COR-L47 (cell line): Measurements from ENCODE around the gene NUP214.
"Not testable (repeated sequence)": the region's sequence is repeated elsewhere in the genome, so short reads cannot be mapped to it uniquely, and the experiment has no call there.

Source experiments
- DNase-seq: peaks from one replicate; lab custom pipeline; 2025; lab: John Stamatoyannopoulos, UW

NUP214 gene

DNA sequence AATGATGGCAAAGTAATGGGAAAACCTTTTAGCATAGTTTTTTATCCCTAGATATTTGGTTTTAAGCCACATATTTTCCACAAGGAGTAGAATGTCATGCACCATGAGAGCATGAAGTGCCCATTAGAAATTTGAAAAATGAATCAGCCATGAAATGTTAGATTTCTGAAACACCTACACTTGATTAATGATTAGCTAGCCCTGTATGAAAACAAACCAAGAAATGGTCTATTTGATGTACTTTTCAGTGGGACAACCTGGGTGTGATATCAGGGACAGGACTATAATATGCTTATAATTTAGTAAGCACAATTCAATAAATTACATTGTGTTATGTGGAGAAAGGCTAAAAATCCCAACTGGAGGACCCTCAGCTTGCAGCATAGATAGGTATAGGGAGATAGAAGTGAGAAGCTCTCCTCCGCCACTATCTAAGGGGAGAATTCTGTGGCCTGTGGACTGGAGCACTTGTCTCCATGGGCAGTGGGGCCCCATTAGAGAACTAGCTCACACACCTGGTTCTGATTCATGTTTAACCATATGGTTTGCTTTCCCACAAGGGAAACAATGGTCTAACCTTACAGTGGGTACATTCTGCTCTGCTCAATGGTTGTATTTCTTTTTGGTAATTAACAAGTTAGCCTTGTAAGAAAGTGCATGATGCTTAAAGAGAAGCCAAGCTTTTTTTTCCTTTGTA is 35.2 kb downstream of the NUP214 start:
- DNase-seq, result no peak

DNA sequence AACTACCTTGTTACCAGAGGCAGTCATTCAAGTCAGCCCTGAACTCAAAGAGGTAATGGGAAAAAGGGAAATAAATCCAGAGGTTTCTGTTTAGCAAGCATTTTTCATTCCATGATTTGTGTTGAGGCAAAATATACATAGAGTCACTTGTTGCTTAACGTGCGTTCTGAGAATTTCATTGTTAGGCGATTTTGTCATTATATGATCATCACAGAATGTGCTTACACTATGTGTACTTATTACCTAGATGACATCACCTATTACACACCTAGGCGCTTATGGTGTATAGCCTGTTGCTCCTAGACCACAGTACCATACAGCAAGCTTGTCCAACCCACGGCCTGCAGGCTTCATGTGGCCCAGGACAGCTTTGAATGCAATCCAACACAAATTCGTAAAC is 36.2 kb downstream of the NUP214 start:
- no peak for DNase-seq

DNA sequence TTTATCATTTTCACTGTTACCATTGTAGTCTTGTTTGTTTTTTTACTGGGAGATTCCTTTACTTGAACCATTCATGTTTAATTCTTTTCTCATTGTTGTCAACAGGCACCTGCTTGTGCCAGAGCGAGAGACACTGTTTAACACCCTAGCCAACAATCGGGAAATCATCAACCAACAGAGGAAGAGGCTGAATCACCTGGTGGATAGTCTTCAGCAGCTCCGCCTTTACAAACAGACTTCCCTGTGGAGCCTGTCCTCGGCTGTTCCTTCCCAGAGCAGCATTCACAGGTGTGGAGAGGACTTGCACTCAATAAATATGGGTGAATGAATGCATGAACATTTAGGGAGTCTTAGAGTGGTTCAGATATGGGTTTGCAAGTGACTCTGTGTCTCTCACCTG is 37.5 kb downstream of the NUP214 start:
- DNase-seq, result no peak

DNA sequence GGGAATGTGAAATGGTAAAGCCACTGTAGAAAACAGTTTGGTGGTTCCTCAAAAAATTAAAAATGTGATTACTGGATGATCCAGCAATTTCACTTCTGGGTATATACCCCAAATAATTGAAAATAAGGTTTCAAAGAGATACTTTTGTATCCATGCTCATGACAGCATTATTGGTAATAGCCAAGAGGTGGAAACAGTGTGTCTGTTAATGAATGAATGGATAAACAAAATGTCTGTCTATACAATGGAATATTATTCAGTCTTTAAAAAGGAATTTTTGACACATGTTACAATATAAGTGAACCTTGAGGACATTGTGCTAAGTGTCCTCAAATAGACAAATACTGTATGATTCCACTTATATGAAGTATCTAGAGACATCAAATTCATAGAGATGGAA is 40.1 kb downstream of the NUP214 start:
- no peak for DNase-seq

DNA sequence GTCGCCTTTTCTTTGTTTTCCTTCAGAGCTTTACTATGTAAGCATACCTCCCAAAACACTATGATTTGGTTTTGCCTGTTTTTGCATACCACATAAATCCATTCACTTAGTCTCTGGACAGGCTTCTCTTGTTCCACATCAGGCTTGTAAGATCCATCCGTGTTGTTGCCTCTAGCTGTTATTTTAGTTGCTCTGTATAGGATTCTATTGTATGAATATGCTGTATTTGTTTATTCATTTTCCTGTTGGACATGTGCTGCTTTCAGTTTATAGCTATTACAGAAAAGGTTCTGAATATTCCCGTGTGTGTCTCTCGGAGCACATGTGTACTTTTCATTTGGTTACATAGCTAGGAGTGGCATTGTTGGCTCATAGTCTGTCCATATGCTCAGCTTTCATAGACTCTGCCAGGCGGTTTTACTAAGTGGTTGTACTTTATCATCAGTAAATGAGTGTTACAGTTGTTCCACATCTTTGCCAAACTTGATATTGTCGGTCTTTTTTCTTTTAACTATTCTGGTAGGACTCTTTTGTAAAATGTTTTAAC is 41.8 kb downstream of the NUP214 start:
- no peak for DNase-seq

DNA sequence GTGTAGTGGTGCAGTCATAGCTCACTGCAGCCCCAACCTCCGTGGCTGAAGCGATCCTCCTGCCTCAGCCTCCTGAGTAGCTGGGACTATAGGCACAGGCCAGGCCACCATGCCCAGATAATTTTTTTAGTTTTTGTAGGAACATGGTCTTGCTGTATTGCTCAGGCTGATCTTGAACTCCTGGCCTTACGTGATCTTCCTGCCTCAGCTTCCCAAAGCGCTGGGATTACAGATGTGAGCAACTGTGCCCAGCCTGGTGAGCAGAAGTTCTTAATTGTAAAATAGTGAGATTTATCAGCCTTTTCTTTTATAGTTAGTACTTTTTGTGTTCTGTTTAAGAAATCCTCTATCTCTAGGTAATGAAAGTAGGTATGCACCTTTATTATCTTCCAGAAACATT is 42.5 kb downstream of the NUP214 start:
- DNase-seq, result no peak

DNA sequence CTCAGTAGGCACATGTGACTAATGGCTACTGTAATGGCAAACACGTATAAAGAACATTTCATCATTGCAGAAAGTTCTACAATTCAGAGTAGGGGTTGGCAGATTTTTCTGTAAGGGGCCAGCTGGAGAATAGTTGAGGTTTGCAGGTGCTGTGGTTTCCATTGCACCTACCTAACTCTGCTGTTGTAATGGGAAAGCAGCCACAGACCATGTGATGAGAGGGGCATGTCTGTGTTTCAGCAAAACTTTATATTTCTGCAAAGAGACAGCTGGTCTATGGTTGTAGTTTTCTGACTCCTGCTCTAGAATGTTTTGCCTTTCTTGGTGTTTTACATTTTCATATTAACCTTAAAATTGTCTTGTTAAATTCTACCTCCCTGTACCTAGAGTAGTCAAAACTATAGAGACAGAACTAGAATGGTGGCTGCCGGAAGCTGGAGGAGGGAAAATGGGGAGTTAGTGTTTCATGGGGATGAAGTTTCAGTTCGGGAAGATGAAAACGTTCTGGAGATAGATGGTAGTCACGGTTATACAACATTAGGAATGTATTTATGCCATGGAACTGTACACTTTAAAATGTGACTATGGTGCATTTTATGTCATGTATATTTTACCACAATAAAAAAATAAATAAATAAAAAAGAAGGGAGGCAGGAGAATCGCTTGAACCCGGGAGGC is 44.3 kb downstream of the NUP214 start:
- DNase-seq, result no peak

DNA sequence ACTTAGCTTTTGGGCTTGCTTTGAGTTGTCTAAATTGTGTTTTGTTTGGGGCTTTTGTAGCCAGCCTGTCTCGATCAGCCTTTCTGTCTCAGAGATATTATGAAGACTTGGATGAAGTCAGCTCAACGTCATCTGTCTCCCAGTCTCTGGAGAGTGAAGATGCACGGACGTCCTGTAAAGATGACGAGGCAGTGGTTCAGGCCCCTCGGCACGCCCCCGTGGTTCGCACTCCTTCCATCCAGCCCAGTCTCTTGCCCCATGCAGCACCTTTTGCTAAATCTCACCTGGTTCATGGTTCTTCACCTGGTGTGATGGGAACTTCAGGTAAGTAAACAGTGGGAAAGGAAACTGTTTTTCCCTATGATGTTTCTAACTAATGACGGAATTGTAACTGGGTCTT is 48.6 kb downstream of the NUP214 start:
- DNase-seq, result no peak

DNA sequence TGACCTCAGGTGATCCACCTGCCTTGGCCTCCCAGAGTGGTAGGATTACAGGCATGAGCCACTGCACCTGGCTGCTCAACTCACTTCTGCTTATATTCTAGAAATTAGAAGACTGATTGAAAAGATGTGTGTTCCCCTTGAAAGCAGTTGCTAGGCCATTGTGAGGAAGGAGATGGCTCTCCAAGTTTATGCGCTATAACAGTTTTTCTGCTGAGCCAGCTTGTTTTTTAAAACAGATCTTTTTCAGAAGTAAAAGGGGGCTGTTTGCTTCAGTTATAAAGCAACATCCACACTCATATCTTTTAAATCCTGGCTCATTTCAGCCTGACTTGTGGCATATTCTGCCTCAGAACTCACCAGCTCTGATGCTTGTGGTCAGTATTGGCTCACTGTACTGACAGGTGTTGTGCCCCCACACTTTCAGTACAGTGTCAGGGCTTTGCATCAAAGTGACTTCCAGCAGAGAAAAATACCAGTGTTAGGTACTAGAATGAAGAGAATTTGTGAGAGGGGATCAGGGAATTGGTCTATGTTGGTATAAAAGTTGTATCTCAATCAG is 49.4 kb downstream of the NUP214 start:
- DNase-seq, result no peak

DNA sequence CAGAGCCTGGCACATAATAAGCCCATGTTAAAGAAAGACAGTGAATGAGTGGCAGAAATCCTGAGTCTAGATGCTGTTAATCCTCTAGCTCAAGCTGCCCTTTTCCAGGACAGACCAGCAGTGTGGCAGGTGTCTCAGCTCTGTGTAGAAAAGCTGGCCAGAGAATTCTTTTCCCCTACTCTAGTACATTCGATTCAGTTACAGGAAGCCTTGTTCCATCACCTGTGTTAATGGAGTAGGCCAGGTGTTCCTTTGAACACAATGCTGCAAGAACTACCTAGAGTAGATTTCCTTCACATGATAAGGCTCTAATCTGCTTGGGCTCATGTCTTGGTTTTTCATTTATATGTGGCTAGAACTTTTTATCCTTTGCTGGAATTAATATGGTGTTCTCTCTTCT is 52.5 kb downstream of the NUP214 start:
- DNase-seq, result no peak

DNA sequence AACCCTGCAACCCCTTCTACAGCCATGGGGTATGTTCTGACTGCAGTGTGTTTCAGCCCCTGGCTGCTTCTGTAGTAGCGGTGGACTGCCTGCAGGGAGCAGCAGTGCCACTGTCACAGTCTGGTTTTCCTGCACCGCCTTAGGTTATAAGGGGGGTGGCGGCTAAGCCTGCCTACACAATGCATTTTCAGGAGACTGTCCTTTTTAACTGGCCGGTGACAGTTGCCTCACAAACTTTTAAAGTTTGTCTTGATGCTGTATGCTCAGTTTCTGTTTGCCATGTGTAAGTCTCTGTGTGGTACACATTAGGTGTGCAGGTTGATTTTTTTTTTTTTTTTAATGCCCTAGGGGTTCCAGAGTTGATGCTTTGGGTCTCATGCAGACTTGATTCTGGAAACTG is 53.0 kb downstream of the NUP214 start:
- DNase-seq, result peak; percentile 46

DNA sequence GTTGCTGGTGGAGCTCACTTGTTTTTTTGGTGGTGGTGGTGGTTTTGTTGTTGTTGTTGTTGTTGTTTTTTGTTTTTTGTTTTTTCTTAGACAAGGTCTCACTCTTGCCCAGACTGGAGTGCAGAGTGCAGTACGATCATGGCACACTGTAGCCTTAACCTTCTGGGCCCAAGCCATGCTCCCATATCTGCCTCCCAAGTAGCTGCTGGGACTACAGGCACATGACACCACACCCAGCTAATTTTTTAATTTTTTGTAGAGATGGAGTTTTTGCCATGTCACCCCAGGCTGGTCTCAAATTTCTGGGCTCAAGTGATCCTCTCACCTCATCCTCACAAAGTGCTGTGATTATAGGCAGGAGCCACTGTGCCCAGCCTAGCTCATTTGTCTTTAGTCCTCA is 53.5 kb downstream of the NUP214 start:
- no peak for DNase-seq

DNA sequence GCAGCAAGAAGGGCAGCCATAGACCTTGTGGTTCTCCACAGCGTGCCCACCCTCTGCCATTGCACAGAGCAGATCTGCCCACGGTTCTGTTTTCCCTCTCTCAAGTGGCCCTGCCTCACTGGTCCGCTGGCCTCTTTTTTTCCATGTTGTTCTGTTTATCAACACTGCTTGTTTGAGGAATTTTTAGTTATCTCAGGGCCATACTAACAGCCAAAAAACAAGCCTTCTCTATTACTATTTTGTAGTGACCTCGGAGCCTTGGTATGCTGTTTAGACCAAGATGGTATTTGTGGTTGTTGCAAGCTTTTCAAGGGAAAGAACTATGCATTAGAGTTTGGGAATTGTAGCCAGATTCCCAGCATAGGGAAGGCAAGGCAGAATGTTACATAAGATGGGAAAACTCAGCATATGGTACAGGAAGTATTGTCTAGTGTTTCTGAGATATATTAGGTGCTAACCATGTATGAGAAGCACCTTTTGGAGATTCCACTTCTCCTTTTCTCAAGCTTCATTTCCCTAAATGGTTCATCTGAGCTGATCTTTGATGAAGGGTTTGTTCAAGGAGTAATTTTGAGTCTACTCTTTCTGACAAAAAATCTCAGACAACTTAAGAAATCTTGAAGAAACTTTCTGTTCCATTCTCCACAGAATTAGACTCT is 54.3 kb downstream of the NUP214 start:
- DNase-seq, result no peak

DNA sequence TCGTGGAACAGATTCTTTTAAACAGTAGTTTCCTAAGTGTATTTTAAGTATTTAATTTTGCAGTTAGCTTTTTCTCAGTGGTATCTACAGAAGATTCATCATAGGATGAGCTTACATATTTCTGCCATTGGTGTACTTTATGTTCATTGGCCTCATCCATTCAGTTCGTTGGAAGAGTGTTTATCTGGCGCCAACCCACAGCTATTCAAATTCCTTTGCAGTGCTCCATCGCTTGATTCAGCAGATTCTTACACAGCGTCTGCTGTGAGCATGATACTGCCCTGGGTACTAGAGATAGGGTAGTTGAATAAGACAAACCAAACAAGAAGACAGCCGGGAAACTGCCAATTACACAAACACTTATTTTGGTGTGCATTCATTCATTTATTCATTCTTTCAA is 55.1 kb downstream of the NUP214 start:
- no peak for DNase-seq

DNA sequence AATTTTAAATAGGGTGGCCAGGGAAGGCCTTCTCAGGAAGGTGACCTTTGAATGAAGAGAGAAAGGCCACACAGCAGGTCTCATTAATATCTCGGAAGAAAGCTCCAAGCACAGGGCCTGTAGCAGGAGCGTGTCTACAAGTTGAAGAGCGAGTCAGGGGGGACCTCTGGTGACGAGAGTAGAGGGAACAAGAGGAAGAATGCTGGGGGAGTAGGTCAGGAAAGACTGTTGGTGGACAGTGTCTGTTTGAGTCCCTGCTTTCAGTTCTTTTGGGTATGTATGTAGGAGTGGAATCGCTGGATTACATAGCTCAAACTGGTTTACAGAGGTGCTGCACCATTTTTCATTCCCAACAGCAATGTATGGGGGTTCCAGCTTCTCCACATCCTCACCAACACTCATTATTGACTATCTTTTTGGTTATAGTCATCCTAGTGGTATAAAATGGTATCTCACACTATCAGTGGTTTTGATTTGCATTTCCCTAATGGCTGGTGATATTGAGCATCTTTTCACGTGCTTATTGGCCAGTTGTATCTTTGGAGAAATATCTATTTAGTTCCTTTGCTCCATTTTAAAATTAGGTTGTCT is 55.8 kb downstream of the NUP214 start:
- DNase-seq, result no peak

DNA sequence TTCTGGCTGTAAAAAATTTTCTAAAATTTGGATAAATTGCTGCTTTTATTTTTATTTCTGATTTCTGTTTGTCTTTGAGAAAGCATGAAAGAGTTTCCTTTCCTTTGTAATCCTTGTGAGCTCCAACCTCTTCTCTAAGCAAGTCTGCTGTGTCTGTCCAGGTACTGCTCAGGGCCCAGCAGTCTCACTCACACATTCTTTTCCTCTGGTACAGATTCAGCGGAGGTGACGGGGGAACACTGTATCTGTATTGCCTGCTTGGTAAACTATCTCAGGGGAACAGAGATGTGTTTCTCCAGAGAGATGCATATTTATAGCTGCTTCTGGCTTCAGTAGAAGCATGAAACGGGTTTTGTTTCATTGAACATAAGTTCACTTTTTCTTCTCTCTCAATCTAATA is 60.5 kb downstream of the NUP214 start:
- no peak for DNase-seq

DNA sequence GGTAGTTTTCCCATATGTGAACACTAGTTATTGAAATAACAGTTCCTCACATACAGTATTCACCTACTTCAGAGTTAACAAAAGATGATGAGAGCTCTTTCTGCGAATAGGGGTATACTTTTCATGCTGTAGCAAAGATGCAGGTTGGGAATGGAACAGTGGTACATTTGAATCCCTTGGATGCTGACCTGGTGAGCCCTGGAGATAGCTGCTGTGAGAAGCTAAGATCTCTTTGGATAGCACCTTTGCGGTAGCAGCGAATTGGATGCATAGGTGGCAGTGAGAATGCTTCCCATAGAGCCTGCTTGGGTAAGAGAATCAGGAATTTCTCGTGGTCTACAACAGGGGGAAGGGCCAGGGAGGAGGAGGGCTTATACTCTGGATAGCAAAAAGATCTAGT is 61.2 kb downstream of the NUP214 start:
- DNase-seq, result no peak

DNA sequence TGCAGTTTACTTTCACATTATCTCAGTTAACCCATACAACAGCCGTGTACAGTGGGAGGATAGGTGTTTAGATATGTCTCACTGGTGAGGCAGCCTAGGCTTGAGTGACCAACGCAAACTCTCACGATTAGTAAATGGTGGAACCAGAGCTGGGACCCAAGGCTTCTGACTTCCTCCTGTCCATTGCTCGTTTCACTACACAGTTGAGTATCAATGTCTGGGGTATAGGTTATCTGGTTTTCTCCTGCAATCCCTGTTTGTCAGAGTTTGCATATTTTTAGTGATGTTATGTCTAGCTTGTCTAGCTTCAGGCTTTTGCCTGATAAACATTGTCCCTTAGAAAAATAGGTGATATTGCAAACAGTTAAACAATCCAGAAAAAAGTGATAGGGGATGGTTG is 62.6 kb downstream of the NUP214 start:
- DNase-seq, result no peak

DNA sequence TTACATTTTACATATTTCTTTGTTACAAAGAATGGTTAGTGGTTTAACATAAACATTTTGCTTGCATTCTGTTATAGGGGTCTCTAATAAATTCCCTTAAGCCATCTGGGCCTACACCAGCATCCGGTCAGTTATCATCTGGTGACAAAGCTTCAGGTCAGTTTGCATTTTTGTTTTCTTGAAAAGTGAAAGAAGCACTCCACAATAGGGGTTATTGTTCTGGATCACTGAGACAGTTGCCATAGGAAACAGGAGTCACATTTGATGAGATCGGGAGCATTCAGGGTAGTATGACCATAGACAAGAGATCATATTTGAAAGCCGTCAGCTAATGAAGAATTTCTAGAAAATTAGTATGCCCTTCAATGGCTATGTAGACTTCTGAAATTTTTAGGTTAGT is 63.6 kb downstream of the NUP214 start:
- no peak for DNase-seq

DNA sequence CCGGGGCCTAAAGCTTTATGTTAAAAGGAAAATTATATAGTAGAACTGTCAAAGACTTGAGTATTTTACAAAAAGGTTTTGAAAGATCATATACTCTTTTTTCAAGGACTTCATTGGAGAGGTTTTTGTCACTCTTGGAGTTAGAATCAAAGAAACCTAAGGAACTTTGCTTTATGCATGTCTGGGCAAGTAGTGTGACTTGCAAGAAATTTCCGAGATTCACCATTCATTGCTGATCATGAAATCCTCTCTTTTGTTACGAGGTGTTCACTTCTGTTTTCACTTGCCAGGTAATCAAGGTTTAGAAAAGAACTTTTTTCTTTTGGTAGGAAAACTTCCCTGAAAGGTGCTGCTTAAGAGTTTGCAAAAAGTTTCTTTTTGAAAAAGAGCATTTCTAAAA is 64.8 kb downstream of the NUP214 start:
- DNase-seq, result no peak

DNA sequence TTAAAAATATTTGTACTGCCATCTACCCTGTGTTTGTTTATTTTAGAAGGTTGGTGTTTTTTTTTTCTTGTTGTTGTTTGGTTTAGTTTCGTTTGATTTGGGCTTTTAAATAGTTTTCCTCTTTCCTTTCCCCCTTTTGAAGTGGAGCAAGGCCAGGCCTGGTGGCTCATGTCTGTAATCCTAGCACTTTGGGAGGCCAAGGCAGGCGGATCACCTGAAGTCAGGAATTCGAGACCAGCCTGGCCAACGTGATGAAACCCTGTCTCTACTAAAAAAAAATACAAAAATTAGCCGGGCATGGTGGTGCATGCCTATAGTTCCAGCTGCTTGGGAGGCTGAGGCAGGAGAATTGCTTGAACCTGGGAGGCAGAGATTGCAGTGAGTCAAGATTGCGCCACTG is 65.6 kb downstream of the NUP214 start:
- DNase-seq, result not testable (repeated sequence)

DNA sequence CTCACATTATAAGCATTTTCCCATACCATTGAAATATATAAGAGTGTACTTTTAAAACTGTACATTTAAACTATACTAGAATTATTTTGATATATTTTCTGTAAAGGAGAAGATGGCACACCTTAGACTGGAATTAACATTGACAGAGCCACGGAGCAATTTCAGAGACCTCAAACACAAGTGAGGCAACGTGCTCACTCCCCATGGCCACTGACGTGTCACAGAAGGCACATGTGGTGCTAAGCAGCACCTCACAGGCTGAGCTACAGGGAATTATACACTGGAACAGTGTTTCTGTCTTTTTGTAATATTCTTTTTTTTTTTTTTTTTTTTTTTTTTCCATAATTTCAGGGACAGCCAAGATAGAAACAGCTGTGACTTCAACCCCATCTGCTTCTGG is 66.5 kb downstream of the NUP214 start:
- DNase-seq, result no peak

DNA sequence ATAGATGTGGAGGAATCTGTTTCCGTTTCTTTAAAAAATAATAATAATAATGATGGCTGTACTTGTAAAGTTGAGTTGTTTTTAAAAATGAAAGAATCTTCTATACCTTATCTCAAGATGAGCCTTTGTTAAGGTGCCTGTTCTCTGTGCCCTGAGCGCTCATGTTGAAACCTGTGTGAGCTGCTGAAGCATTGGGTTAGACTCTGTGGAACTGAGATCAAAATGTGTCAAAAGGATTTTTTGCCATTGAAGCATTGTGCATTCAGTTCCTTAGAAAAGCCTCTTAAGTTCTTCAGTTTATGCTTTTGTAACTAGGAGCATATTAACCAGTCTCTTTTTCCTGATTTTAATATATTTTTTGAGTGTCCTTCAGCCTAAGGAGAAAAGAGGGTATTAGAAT is 67.7 kb downstream of the NUP214 start:
- DNase-seq, result no peak
